ENCODE data around the gene HSPG2. TPM values are rescaled to one million over a fixed set of nuclear protein-coding genes. Genes with fewer than 3 reads are reported as not detected.

Gene HSPG2
- total and polyA plus RNA-seq, 10 of the 15 experiments (the other 5 are each of a cell fraction or from before 2014, with no cell fraction given), result 0.30 to 3.4 (median 0.73) TPM; not detected in 2

DNA sequence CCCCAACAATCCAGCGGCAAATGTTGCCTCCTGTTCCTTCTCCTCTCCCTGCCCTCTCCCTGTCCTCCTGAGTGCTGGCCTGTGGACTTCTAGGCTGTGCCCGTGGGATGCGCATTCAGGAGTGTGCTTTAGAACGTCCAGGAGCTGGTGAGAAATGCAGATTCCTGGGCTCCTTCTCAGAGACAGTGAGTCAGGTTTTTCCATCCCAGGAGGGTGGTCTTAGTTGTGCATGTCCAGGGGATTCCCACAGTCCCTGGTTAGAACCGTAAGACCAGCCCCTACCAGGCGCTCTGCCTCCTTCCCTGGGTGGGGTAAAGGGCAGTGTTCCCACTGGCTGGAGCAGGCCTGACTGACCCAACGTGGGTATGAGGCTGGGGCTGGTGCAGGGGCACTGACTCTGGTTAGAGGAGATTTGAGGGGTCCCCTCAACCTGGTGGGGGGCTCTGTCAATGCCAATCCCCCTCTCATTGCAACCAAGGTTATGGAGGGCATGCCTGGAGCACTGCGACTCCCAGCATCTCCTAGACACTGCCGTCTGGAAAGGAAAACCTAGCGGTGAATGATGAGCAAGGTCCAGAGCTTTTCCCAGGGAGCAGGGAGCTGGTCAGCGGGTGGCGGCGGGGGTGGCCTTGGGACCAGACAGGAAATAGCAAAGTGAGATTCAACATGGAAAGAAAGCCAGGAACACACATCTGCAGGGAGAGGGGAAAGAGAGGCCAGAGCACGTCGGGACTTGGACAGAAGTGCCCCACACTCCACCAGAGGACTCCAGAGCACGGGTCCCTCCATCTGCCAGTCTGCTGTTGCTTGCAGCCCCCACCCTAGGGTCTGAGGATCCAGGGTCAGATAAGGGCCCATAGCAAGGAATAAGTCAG lies 38.5 kb downstream of the HSPG2 start:
- H3K9ac ChIP-seq (ENCODE audit: control insufficient read depth, insufficient read depth, low read length), result no peak overlapping the region
- no peak overlapping the region for H2AFZ ChIP-seq (ENCODE audit: control insufficient read depth, low read depth, low read length)
- CTCF ChIA-PET, result interaction anchor here (0.5 to 1.4 kb wide), 2 partner anchors 10 to 95 kb away, joined by 4 to 5 read pairs; no protein-coding TSS in a partner anchor
- 31% methylated on average over 16 of the region's 16 CpGs for WGBS (ENCODE audit: insufficient coverage, insufficient replicate concordance, low lambda C conversion rate, missing lambda C conversion rate)
- POLR2A ChIA-PET, result no interaction called here
- BruUV-seq (replicated peaks), result no TSS peak
- H4K20me1 ChIP-seq (ENCODE audit: control insufficient read depth, insufficient read depth), result no peaks in the 10 kb centered on the region
- in situ Hi-C loops (cut with MboI) (no loop called here), intact Hi-C loops (cut with micrococcal nuclease; ENCODE audit: unreplicated experiment) (no loop called here)
- FAIRE-seq (no peak), ATAC-seq (no peak), DNase-seq (ENCODE audit: low read depth, low spot score) (no peak)
- no peak overlapping the region for H3K4me3 ChIP-seq
- H3K27ac ChIP-seq (ENCODE audit: control insufficient read depth, insufficient read depth), result no peak overlapping the region
- H3K36me3 ChIP-seq (ENCODE audit: control insufficient read depth in 2 of 2, insufficient read depth in 2 of 2, low read length in 1 of 2), result no peaks in the 10 kb centered on the region
- RAD21 ChIA-PET (ENCODE audit: unreplicated experiment), result no interaction called here
- H3K9me3 ChIP-seq (replicated peaks; ENCODE audit: control insufficient read depth, insufficient read depth, low read length), result no peaks in the 10 kb centered on the region
- H3K27me3 ChIP-seq (replicated peaks in 1 of 2; ENCODE audit: control insufficient read depth in 2 of 2, insufficient read depth in 2 of 2, low read length in 1 of 2), result no peaks in the 10 kb centered on the region; a peak in 1 of 4 replicates
- no peak for TF ChIP-seq RAD51 (IDR thresholded peaks at IDR 0.05)
- no peak for TF ChIP-seq SREBF1 (IDR thresholded peaks at IDR 0.05; ENCODE audit: low read length)
- TF ChIP-seq CREM (IDR thresholded peaks at IDR 0.05; ENCODE audit: low read depth), result no peak
- TF ChIP-seq KAT2A (conservative IDR thresholded peaks at IDR 0.05; ENCODE audit: control insufficient read depth, low read depth, low read length), result no peak
- no peak for TF ChIP-seq ZBED1 (IDR thresholded peaks at IDR 0.05; ENCODE audit: borderline replicate concordance)
- TF ChIP-seq KDM1A (IDR thresholded peaks at IDR 0.05; ENCODE audit: borderline replicate concordance), result no peak
- no peak for TF ChIP-seq YBX1 (IDR thresholded peaks at IDR 0.05)
- no peak for TF ChIP-seq STAT1 (conservative IDR thresholded peaks at IDR 0.05)
- TF ChIP-seq RAD21 (IDR thresholded peaks at IDR 0.05; ENCODE audit: insufficient read depth, low read depth, low read length), result no peak
- TF ChIP-seq ZNF384 (IDR thresholded peaks at IDR 0.05; ENCODE audit: borderline replicate concordance, low read depth, low read length), result no peak
- TF ChIP-seq IKZF1 (conservative IDR thresholded peaks at IDR 0.05), result no peak
- TF ChIP-seq WRNIP1 (IDR thresholded peaks at IDR 0.05; ENCODE audit: borderline replicate concordance, low read depth, low read length), result no peak
- TF ChIP-seq, protein P1, sequence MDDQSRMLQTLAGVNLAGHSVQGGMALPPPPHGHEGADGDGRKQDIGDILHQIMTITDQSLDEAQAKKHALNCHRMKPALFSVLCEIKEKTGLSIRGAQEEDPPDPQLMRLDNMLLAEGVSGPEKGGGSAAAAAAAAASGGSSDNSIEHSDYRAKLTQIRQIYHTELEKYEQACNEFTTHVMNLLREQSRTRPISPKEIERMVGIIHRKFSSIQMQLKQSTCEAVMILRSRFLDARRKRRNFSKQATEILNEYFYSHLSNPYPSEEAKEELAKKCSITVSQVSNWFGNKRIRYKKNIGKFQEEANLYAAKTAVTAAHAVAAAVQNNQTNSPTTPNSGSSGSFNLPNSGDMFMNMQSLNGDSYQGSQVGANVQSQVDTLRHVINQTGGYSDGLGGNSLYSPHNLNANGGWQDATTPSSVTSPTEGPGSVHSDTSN (IDR thresholded peaks at IDR 0.05; ENCODE audit: insufficient replicate concordance, low read depth, low read length), result no peak
- TF ChIP-seq, protein P2, sequence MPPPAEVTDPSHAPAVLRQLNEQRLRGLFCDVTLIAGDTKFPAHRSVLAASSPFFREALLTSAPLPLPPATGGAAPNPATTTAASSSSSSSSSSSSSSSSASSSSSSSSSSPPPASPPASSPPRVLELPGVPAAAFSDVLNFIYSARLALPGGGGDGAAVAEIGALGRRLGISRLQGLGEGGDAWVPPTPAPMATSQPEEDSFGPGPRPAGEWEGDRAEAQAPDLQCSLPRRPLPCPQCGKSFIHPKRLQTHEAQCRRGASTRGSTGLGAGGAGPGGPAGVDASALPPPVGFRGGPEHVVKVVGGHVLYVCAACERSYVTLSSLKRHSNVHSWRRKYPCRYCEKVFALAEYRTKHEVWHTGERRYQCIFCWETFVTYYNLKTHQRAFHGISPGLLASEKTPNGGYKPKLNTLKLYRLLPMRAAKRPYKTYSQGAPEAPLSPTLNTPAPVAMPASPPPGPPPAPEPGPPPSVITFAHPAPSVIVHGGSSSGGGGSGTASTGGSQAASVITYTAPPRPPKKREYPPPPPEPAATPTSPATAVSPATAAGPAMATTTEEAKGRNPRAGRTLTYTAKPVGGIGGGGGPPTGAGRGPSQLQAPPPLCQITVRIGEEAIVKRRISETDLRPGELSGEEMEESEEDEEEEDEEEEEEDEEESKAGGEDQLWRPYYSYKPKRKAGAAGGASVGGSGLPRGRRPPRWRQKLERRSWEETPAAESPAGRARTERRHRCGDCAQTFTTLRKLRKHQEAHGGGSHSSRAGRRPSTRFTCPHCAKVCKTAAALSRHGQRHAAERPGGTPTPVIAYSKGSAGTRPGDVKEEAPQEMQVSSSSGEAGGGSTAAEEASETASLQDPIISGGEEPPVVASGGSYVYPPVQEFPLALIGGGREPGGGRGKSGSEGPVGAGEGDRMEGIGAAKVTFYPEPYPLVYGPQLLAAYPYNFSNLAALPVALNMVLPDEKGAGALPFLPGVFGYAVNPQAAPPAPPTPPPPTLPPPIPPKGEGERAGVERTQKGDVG (CRISPR knock-in tag; IDR thresholded peaks at IDR 0.05), result no peak
- TF ChIP-seq TCF3 (IDR thresholded peaks at IDR 0.05; ENCODE audit: borderline replicate concordance, insufficient read depth, low read depth, low read length), result no peak
- TF ChIP-seq, protein P3, sequence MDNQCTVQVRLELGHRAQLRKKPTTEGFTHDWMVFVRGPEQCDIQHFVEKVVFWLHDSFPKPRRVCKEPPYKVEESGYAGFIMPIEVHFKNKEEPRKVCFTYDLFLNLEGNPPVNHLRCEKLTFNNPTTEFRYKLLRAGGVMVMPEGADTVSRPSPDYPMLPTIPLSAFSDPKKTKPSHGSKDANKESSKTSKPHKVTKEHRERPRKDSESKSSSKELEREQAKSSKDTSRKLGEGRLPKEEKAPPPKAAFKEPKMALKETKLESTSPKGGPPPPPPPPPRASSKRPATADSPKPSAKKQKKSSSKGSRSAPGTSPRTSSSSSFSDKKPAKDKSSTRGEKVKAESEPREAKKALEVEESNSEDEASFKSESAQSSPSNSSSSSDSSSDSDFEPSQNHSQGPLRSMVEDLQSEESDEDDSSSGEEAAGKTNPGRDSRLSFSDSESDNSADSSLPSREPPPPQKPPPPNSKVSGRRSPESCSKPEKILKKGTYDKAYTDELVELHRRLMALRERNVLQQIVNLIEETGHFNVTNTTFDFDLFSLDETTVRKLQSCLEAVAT (IDR thresholded peaks at IDR 0.05), result no peak
- SMC1A ChIA-PET (ENCODE audit: uncharacterized antibody, unreplicated experiment), result no interaction called here
- H3K4me2 ChIP-seq (ENCODE audit: control insufficient read depth, insufficient read depth), result no peak overlapping the region
- H3K79me2 ChIP-seq (ENCODE audit: control insufficient read depth, insufficient read depth, low read length), result no peaks in the 10 kb centered on the region
- no peaks in the 10 kb centered on the region for H3K4me1 ChIP-seq (ENCODE audit: control insufficient read depth, insufficient read depth, low read length)

All from GM12878 (cell line).